HG03354 (cell line): ENCODE results near the gene NRTN.

Experiments used
- ATAC-seq: cut with Tn5 transposase; IDR thresholded peaks from one replicate; pipeline ENCODE4 v1.9.1; 2021; ENCODE audit warnings: mild to moderate bottlenecking; ENCODE audit not compliant: unreplicated experiment, poor library complexity, severe bottlenecking

NRTN gene

GRCh38 chr19:5789351-5789761, 15.5 kb upstream of the NRTN start:
- ATAC-seq, result no peak

- ATAC-seq, result no peak
Observed at GRCh38 chr19:5789886-5790558, 14.8 kb upstream of the NRTN start.

- peak; percentile 91 for ATAC-seq
Observed at GRCh38 chr19:5790559-5791520, 14.0 kb upstream of the NRTN start, which contains the start of gene DUS3L. Gene DUS3L (minus strand): TSS chr19:5791163. CDS start chr19:5791141, 22 bp downstream.

GRCh38 chr19:5792224-5792623, 12.6 kb upstream of the NRTN start:
- ATAC-seq, result no peak

- no peak for ATAC-seq
Observed at GRCh38 chr19:5793188-5793587, 11.7 kb upstream of the NRTN start.

GRCh38 chr19:5795382-5795919, 9.4 kb upstream of the NRTN start:
- ATAC-seq, result no peak

GRCh38 chr19:5798244-5798643, 6.6 kb upstream of the NRTN start:
- no peak for ATAC-seq

GRCh38 chr19:5799247-5800241, 5.3 kb upstream of the NRTN start:
- no peak for ATAC-seq

GRCh38 chr19:5800361-5801270, 4.3 kb upstream of the NRTN start:
- ATAC-seq, result no peak

- ATAC-seq, result no peak
Observed at GRCh38 chr19:5801796-5802619, 2.9 kb upstream of the NRTN start.

GRCh38 chr19:5803441-5803751, 1.5 kb upstream of the NRTN start:
- no peak for ATAC-seq

GRCh38 chr19:5803752-5804515, 933 bp upstream of the NRTN start:
- ATAC-seq, result peak; percentile 75

- ATAC-seq, result no peak
Observed at GRCh38 chr19:5805462-5806132, 730 bp downstream of the NRTN start.

GRCh38 chr19:5806133-5806489, 1.2 kb downstream of the NRTN start:
- no peak for ATAC-seq

- no peak for ATAC-seq
Observed at GRCh38 chr19:5806905-5807304, 2.0 kb downstream of the NRTN start.

GRCh38 chr19:5808120-5808816, 3.4 kb downstream of the NRTN start:
- no peak for ATAC-seq
